DOHH2 (cell line): ENCODE results near the gene NALCN.

Experiments
- H3F3A ChIP-seq: fragments of 200-600 bp; sonication (generic), shearing (Covaris generic); 2 replicates; pipeline ENCODE4 v1.6.0; 2016; ENCODE audit warnings: antibody characterized with exemption, mild to moderate bottlenecking; ENCODE audit not compliant: control insufficient read depth, insufficient read depth
- H3K27ac ChIP-seq: fragments of 200-600 bp; sonication (generic); 2 replicates; pipeline ENCODE4 v1.5.1; 2014; ENCODE audit warnings: low read depth, mild to moderate bottlenecking, low read length, moderate library complexity
- H3K27me3 ChIP-seq: fragments of 200-600 bp; sonication (generic); 2 replicates; pipeline ENCODE4 v1.6.1; 2014; ENCODE audit warnings: mild to moderate bottlenecking, low read length, mixed read lengths; ENCODE audit not compliant: control insufficient read depth
- H3K36me3 ChIP-seq: fragments of 200-600 bp; sonication (generic); 2 replicates; pipeline ENCODE4 v1.6.1; 2014; ENCODE audit warnings: mild to moderate bottlenecking, low read length, moderate library complexity, mixed read lengths; ENCODE audit not compliant: control insufficient read depth
- H3K4me1 ChIP-seq: fragments of 200-600 bp; sonication (generic); 2 replicates; pipeline ENCODE4 v1.6.1; 2014; ENCODE audit warnings: mild to moderate bottlenecking, low read length, mixed read lengths; ENCODE audit not compliant: control insufficient read depth
- H3K4me2 ChIP-seq: fragments of 200-600 bp; sonication (generic); 2 replicates; pipeline ENCODE4 v1.6.0; 2014; ENCODE audit warnings: mild to moderate bottlenecking, low read length, moderate library complexity
- H3K4me3 ChIP-seq: fragments of 200-600 bp; sonication (generic); 2 replicates; pipeline ENCODE4 v1.5.1; 2014; ENCODE audit warnings: mild to moderate bottlenecking, low read length, mixed read lengths
- H3K79me2 ChIP-seq: fragments of 200-600 bp; sonication (generic); 2 replicates; pipeline ENCODE4 v1.6.1; 2014; ENCODE audit warnings: mild to moderate bottlenecking, low read length, mixed read lengths; ENCODE audit not compliant: control insufficient read depth
- H3K9me2 ChIP-seq: fragments of 200-600 bp; sonication (generic); replicated peaks from 2 replicates; pipeline ENCODE4 v1.6.1; 2014; ENCODE audit warnings: mild to moderate bottlenecking, low read length, mixed read lengths; ENCODE audit not compliant: control insufficient read depth
- H3K9me3 ChIP-seq: fragments of 200-600 bp; sonication (generic); 2 replicates; pipeline ENCODE4 v1.6.1; 2014; ENCODE audit warnings: antibody characterized with exemption, low read length, mixed read lengths; ENCODE audit not compliant: control insufficient read depth, insufficient read depth
- H4K20me1 ChIP-seq: fragments of 200-600 bp; sonication (generic); 2 replicates; pipeline ENCODE4 v1.6.0; 2014; ENCODE audit warnings: low read depth, mild to moderate bottlenecking, antibody characterized with exemption, low read length, moderate library complexity; ENCODE audit not compliant: control insufficient read depth, insufficient read depth
- CTCF ChIP-seq: fragments of 200-600 bp; sonication (generic); IDR thresholded peaks from one replicate; pipeline ENCODE4 v1.5.1; 2014; ENCODE audit warnings: antibody characterized with exemption, mild to moderate bottlenecking, low read depth, low read length; ENCODE audit not compliant: poor library complexity, severe bottlenecking
- EZH2phosphoT487 ChIP-seq: fragments of 200-600 bp; sonication (generic); IDR thresholded peaks from 2 replicates; pipeline ENCODE4 v1.6.1; 2017; ENCODE audit warnings: borderline replicate concordance, mild to moderate bottlenecking, antibody characterized with exemption, low read length, moderate library complexity, mixed read lengths

NALCN gene

GRCh38 chr13:101080616-101081015, 335.7 kb downstream of the NALCN start:
- no peak overlapping the region for H3K4me2 ChIP-seq
- H3F3A ChIP-seq, result no peaks in the 10 kb centered on the region
- no peaks in the 10 kb centered on the region for H3K4me1 ChIP-seq
- H3K79me2 ChIP-seq, result no peaks in the 10 kb centered on the region
- no peaks in the 10 kb centered on the region for H3K36me3 ChIP-seq
- H3K4me3 ChIP-seq, result no peak overlapping the region
- TF ChIP-seq EZH2phosphoT487, result no peak
- TF ChIP-seq CTCF, result no peak
- no peaks in the 10 kb centered on the region for H3K9me2 ChIP-seq
- no peaks in the 10 kb centered on the region for H4K20me1 ChIP-seq
- no peaks in the 10 kb centered on the region; the same call in 1 of the 2 replicates for H3K9me3 ChIP-seq
- no peak overlapping the region for H3K27ac ChIP-seq
- H3K27me3 ChIP-seq, result no peaks in the 10 kb centered on the region

GRCh38 chr13:101065329-101065728, 351.0 kb downstream of the NALCN start:
- Histone ChIP-seq H3F3A (no peaks in the 10 kb centered on the region), H3K36me3 (no peaks in the 10 kb centered on the region), H3K4me1 (no peaks in the 10 kb centered on the region), H4K20me1 (no peaks in the 10 kb centered on the region), H3K79me2 (no peaks in the 10 kb centered on the region), H3K4me2 (no peak overlapping the region), H3K27me3 (no peaks in the 10 kb centered on the region), H3K9me2 (no peaks in the 10 kb centered on the region), H3K4me3 (no peak overlapping the region), H3K27ac (no peak overlapping the region), H3K9me3 (no peaks in the 10 kb centered on the region)
- no peak for TF ChIP-seq CTCF
- no peak for TF ChIP-seq EZH2phosphoT487

- Histone ChIP-seq H4K20me1 (no peaks in the 10 kb centered on the region), H3K27ac (no peak overlapping the region), H3K4me1 (no peaks in the 10 kb centered on the region), H3K36me3 (no peaks in the 10 kb centered on the region), H3K4me3 (no peak overlapping the region), H3K9me2 (no peaks in the 10 kb centered on the region), H3K79me2 (no peaks in the 10 kb centered on the region), H3K4me2 (no peak overlapping the region), H3K9me3 (no peaks in the 10 kb centered on the region), H3F3A (no peaks in the 10 kb centered on the region), H3K27me3 (no peaks in the 10 kb centered on the region)
- TF ChIP-seq EZH2phosphoT487, result no peak
- no peak for TF ChIP-seq CTCF
Measured at GRCh38 chr13:101059793-101060192, 356.5 kb downstream of the NALCN start.

DNA sequence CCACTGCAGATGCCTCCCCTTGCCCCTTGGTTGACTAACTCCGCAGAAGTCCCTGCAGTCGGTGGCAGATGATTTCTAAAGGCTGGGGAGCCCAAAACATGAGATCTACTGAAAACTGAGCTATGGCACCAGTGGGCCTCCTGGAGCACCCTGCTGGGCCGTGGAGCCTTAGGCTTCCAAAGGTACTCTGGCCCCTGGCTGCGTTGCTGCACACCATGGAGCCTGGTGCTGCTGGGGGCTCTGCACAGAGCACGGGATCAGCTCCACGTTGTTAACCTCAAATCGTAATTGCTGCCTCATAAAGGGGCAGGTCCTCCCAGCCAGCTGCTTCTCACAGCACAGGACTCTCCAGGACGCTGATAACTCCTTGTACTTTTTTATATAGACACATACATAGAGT, 357.5 kb downstream of the NALCN start:
- TF ChIP-seq EZH2phosphoT487 (no peak), CTCF (no peak)
- no peak overlapping the region for H3K4me3 ChIP-seq
- H3K36me3 ChIP-seq, result no peaks in the 10 kb centered on the region
- H3K27me3 ChIP-seq, result no peaks in the 10 kb centered on the region
- no peaks in the 10 kb centered on the region for H3K9me3 ChIP-seq
- H3K27ac ChIP-seq, result no peak overlapping the region
- no peak overlapping the region for H3K4me2 ChIP-seq
- no peaks in the 10 kb centered on the region for H3K79me2 ChIP-seq
- H4K20me1 ChIP-seq, result no peaks in the 10 kb centered on the region
- no peaks in the 10 kb centered on the region for H3K4me1 ChIP-seq
- H3F3A ChIP-seq, result no peaks in the 10 kb centered on the region
- H3K9me2 ChIP-seq, result no peaks in the 10 kb centered on the region
